ENCODE results near the gene ZMYND8.

- TF ChIP-seq CTCF (IDR thresholded peaks at IDR 0.05) (no peak), POLR2A (IDR thresholded peaks at IDR 0.05; ENCODE audit: low read depth) (no peak), EP300 (IDR thresholded peaks at IDR 0.05) (no peak), POLR2AphosphoS5 (IDR thresholded peaks at IDR 0.05) (no peak)
Observed at GRCh38 chr20:47298624-47299023, 57.9 kb downstream of the ZMYND8 start.
